RPMI8226 (cell line): ENCODE data around the gene FGF2.
A peak's percentile ranks its signal among the peaks of the same experiment; 100 is the strongest.

Experiments used
- DNase-seq: peaks from one replicate; pipeline ENCODE4 v3.0.0-alpha.2; 2015

Gene FGF2

DNA sequence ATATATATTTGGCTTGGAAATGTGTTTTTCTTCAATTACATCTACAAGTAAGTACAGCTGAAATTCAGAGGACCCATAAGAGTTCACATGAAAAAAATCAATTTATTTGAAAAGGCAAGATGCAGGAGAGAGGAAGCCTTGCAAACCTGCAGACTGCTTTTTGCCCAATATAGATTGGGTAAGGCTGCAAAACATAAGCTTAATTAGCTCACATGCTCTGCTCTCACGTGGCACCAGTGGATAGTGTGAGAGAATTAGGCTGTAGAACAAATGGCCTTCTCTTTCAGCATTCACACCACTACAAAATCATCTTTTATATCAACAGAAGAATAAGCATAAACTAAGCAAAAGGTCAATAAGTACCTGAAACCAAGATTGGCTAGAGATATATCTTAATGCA is 69.6 kb downstream of the FGF2 start:
- DNase-seq, result no peak

DNA sequence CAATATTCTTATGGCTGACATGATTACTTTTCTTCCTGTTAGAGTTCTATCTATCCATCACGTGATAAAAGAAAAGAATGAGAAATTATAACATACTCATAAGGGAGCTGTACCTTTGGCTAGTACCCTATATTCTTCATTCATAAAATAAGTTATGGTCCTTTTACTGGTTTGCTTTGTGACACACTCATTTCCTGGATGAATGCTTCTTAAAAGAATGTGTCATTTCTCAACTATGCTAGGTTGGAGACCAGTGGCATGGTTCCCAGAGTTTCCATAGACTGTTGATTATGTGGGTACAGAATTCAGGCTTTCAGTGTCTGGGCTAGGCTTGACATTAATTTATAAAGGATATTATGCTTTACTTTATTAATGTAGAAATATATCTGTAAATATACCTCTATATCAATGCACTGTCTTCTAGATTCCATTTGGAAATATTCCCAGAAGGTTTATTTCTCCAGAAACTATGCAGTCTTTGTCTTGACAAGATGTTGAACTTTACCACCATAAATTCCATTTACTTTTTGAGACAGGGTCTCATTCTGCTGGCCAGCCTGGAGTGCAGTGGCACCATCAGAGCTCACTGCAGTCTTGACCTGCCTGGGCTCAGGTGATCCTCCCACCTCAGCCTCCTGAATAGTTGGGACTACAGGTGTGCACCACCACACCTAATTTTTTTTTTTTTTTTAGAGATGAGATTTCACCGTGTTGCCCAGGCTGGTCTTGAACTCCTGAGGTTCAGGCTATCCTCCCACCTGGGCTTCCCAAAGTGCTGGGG is 71.9 kb downstream of the FGF2 start:
- no peak for DNase-seq

DNA sequence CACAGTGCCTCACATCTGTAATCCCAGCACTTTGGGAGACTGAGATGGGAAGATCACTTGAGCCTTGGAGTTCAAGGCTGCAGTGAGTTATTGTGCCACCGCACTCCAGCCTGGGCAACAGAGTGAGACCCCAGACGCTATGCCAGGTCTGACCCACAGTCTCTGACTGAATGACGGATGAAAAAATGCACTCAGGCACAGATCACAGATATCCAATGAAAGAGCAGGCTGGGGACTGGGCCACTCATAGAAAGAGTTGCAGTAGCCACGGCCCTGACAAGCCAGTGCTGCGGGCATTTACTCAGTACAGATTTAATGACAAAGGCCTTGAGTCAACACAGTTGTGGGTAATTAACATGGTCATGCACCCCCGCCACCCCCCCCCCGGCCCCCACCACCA is 73.1 kb downstream of the FGF2 start:
- DNase-seq, result no peak

DNA sequence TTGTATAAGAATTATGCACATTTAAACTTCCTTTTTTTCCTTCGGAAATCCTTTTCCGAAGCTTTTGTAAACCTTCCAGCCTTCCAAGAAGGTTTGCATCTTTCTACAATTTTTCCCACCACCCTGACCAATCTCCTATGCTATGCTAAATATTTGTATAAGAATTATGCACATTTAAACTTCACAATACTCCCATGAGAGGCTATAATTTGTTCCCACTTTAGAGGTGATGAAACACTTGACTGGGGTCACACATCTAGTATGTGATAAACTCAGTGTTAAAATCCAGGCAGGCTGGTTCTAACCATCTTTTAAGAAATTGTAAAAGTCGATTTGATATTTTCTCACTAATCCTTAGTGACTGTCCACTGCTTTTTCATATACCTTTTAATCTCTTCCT is 73.7 kb downstream of the FGF2 start:
- DNase-seq, result no peak

DNA sequence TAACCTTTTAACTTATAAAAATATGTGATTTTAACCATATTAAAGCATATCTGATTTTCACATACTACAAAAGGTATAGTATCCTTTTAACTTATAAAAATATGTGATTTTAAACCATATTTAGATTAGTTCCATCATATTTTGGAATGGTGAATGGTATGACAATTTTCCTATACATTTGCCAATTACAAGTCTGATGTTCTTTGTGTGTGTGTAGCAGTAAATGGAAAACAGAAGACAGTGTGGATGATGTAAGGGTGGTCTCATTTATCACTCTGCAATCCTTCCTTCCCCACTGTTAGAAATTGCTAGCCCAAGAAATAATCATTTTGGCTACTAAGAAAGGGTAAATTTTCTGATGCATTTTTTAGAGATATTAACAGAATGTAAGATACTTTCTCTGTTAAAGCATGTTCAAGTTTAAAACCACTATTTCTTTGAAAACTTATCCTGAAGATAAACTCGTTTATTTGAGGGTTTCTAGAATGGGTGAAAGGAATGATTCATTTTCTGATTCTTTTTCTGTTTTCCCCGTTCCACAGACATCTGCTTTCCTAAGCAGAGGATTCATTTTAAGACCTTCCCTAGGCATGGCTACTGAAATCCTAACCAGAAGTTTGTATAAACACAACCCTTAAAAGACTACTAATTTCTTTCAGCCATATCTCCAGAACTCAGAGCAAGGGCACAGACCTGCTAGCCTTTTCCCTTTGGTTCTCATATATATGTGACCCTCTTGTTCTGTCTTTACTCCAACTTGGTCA is 74.8 kb downstream of the FGF2 start:
- DNase-seq, result no peak

DNA sequence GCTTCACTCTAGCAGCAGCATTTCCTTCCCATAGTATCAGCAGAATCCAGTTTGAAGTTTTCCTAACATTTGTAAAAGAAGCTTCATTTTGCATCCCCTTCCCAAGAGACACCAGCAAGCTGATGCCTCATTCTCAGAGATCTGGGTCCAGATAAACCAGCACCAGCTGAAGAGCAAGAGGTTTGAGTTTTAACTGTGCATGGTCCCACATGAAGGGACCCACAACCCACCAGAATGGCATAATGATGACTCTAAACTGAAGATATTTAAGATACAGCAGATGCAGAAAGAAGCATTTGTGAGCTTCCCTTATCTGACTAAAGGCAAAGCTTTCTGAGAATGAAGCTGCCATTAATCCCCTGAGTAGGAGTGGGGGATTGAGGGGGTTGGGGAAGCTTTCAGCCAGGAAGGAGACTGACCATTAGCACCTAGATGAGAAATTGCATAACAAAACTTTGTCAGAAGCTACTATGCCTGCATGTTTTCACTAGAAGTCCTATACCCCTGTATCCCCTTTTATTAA is 77.2 kb downstream of the FGF2 start:
- no peak for DNase-seq

DNA sequence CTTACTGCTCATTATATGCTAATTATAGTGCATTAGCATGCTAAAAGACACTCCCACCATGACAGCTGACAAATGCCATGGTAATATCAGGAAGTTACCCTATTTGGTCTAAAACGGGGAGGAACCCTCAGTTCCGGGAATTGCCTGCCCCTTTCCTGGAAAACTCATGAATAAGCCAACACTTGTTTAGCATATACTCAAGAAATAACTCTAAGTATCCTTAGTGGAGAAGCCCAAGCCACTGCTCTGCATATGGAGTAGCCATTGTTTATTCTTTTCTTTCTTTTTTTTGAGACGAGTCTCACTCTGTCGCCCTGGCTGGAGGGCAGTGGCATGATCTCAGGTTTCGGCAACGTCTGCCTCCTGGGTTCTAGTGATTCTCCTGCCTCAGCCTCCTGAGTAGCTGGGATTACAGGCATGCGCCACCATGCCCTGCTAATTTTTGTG is 80.3 kb downstream of the FGF2 start:
- no peak for DNase-seq

DNA sequence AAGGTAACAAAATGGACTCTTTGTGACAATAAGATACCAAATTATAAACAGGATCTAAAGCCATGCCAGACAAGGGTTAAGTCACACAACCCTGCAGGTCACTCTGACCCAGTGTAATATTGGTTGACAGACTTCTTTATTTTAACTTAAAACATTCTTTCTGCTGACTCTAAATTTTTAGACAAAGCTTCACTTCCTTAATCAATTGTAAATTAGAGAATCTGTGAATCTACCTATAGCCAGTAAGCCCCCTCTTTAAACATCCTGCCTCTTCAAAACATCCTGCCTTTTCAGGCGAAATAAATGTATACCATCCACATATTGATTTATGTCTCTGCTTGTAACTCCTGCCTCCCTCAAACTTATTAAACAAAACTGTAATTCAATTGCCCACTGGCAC is 81.6 kb downstream of the FGF2 start:
- DNase-seq, result no peak

DNA sequence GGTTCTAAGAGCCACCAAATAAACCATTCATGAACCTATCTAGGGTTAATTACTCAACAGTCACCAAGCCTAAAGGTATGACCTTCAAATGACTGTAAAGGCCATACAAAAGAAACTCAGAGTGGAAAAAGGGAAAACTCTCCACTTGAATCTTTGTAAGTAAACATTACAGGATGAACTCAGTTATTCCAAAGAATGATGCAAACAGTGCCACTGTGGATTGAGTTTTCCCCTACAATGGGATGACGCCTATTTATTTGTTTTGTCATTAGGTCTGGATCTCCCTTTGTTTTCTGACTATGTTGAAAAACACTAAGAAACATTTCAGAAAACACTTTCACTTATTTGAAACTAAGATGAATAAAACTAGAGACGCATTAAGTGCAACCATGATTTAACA is 83.1 kb downstream of the FGF2 start:
- DNase-seq, result no peak

DNA sequence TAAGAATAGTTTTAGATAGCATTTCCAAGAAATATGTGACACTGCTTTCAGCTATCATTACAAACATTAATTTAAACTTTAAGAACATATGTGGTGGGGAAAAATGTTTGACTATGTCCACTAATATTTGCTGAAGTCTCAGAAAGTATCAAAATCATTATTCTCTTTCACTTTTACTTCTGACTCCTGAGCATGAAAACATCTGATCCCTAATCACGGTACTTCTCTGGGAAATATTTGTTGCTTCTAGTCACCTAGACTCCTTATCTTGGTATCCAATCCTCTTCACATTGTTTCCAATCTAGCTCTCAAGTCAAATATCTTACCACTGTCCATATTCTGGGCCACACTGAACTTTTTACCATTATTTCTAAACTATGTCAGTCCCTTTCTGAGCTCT is 85.0 kb downstream of the FGF2 start:
- no peak for DNase-seq

DNA sequence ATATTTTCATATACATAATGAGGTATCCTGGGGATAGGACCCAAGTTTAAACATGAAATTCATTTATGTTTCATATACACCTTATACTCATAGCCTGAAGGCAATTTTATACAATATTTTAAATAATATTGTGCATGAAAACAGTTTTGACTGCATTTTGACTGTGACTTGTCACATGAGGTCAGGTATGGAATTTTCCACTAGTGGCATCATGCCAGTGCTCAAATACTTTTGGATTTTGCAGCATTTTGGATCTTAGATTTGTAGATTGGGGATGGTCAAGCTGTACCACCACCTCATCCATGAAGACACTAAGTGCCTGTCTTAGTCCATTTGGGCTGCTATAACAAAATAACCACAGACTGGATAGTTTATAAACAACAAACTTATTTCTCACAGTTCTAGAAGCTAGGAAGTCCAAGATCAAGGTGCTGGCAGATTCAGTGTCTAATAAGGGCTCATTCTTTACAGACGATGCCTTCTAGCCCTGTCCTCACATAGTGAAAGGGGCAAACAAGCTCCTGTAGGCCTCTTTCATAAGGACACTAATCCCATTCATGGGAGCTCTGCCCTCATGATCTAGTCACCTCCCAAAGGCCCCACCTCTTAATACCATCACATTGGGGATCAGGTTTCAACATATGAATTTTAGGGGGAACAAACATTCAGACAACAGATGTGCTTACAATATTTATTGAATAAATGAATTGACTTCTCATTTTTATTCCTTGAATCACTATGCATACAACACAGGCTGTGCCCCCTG is 86.4 kb downstream of the FGF2 start:
- no peak for DNase-seq

DNA sequence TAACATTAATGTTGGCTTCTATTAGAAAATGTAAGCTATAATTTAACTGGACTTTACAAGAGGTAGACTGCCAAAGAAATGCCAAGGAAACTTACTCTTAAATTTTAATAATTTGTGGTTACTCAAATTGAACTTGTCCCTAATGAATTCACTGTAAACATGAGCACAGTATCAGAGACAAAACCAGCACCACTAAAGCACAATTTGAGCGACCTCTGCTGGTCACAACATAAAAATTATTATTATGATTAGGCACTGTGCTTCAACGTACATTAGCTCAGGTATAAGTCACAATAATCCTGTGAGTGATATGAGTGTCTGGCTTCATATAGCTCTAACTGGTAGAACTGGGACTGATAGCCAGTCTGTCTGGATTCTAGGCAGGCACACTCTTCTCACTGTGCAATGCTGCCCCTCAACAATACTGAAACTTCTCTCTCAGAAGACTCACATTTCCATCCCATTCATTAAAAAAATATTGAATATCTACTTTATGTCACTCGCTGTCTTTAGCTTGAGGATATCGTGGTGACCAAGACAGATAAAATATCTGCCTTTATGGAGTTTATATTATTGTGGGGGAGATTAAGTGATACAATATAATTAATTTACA is 87.8 kb downstream of the FGF2 start:
- DNase-seq, result peak; percentile 44

DNA sequence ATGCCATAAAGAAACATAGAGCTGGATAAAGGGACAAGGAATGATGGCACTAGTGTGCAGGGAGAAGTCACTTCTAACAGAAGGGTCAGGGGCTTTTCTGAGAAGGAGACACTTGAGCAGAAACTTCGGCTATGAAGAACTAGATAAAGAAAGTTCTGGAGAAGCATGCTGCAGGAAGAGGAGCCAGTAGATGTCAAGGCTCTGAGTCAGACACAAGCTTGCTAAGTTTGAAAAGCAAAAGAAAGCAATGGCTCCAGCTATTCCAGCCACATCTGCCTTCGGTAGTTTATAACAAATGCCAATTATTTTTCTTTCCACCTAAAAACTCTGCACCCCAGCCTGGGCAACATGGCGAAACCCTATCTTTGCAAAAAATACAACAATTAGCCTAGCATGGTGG is 88.3 kb downstream of the FGF2 start:
- DNase-seq, result no peak

DNA sequence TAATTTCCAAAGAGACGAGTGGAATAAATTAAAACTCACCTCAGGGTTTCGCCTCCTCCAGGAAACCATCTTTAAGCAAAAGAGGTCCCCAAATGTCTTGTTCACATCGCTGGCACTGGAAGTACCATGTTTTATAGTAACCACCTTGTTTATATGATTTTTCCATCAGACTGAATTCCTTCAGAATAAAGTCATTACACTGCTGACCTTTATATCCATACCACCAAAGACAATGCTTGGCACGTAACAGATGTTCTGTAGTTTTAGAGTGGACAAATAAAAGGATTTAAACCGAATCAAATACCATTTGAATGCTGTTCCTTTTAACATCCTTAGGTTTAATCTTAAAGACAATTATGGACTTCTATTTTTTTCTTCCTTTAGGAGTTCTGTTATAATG is 91.1 kb downstream of the FGF2 start:
- DNase-seq, result no peak

DNA sequence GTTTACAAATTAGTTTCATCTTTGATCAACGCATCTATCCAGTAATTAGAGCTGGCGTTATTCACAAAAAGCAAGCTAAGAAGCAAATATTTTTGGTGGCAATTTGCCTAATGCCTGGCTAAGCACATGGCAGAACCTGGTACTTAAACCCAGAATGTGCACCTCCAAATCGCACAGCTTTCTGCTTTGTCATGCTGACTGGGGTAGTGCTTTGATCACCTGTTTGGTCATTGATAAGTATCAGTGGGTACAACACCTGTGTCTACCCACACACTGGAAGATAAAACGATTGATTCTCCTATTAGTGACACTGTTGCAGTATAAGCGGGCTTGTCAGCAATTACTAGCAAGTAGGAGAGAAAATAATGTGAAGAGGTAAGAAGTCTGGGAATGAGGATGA is 93.8 kb downstream of the FGF2 start:
- DNase-seq, result no peak

DNA sequence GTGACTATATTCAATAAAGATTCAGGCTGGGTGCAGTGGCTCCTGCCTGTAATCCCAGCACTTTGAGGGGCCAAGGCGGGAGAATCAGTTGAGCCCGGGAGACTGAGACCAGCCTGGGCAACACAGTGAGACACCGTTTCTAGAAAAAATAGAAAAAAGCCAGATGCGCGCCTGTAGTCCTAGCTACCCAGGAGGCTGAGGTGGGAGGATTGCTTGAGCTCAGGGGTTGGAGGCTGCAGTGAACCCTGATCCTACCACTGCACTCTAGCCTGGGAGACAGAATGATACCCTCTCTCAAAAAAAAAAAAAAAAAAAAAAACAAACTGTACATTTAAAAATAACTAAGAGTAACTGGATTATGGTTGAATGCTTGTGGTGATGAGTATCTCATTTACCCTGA is 94.7 kb downstream of the FGF2 start:
- DNase-seq, result no peak

DNA sequence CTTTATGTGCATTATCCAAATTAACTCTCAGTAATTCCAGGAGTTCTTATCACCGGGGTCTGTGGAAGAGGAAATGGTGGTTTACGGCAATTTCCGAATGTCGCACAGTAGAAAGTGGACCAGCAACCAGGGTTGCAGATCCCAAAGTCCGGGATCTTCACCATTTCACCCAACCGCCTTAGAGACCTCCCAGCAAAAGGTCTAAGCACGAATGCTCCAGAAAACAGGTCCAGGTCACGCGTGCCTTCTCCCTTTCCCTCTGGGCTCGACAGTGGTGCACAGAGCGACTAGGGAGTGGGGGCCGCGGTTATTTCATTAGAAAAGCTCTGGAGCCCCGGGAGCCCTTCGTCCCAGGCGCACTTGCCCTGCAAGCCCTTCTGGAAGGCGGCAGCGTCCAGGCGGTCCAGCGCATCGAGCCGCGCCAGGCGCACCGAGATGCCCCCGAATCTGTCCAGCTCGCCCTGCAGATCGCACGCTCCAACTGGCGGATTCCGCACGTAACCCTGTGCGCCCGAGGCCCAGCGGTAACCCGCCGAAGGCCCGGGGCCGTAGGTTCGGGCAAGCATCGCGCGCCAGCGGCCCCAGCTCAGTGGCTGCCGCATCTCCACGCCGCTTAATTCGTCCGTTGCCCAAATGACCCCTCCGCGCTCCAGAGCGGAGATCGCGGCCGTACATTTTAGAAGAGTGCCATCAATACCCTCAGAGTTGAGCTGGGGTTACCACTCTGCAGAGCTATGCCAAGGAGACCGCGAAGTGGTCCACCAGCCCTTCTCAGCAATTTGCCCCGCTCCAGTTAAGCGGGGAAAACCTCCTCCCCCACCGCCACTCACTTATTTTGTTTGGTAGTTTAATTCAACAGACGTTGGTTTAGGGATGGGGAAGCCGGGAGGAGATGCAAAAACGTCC is 95.6 kb downstream of the FGF2 start, which contains the start of gene NUDT6:
Gene NUDT6 (minus strand): TSS at position 627 of the 906 bp plus-strand sequence. CDS start 25 bp downstream, at position 602.
- DNase-seq, result peak; percentile 70

DNA sequence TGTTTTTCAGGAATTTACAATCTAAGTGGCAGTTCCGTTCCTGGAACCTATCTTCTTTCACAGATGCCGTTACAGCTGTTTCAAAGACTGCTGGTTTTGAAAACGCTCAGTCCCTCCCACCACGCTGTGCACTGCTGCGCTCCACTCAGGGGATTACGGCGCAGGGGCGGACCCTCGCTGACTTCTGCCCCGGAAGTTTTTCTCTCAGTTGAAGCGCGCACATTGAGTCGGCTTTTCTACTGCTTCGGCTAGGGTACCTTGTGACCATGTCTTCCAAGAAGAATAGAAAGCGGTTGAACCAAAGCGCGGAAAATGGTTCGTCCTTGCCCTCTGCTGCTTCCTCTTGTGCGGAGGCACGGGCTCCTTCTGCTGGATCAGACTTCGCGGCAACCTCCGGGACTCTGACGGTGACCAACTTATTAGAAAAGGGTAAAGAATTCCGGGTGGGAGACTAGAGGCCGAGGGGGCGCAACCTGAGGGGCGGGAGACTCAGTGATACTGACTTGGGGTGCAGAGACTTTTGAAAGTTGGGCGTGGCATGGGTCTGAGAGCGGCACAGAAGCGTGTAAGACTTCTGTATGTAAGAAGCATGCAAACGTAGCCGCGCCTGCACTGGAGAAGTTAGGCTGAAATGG is 96.4 kb downstream of the FGF2 start:
- peak; percentile 82 for DNase-seq

DNA sequence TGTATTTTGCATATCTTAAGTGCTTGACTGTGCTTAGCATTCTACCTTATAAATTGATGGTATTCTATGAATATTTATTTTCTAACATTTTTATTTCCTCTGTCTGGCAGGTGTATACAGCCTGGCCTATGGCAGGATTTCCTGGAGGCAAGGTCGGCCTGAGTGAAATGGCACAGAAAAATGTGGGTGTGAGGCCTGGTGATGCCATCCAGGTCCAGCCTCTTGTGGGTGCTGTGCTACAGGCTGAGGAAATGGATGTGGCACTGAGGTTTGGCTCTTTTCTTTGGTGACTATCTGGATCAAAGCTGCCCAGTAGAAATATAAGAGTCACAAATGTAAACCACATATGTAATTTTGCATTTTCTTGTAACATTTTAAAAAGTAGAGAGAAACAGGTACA is 102.3 kb downstream of the FGF2 start:
- no peak for DNase-seq

DNA sequence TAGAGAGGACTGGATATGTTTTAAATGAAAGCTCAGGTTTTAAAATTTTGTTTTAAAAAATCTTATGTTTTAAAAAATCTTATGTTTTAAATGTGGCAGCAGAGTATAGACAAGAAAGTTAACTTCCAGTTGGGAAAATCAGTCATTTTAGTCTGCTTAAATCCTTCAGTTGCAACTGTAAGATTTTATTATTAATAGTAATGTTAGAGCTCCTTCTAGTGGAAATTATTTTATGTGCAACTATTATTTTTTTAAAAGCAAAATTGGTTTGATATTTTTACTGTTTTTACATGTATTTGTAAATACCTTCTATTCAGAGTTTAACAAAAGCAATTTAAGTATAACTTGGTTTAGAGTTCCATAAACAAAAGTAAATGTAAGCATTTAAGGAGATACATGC is 104.2 kb downstream of the FGF2 start:
- DNase-seq, result no peak

DNA sequence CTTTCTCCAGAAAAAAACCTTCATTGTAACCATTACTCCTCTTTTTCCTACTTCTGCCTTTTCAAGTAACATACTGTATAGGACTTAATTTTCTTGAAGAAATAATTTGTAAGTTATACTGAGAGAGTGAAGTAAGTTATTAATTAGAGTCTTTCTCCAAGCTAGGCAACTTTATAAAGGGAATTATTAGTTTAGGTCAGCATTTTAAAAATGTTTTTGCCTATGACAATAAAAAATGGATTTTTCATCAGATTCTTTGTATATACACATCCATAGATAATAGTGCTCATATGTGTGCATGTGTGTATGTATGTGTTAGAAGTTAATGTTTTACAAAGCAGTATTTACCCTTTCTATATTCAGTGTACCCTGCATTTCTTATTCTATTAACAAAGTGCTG is 106.1 kb downstream of the FGF2 start:
- DNase-seq, result no peak
